Stimulated activated CD8-positive, alpha-beta memory T cell treated with anti-CD3 and anti-CD28 coated beads, Interleukin-12 subunit alpha, Interleukin-12 subunit beta, amount 100 ng/mL, for 1 hour (primary cell): Measurements from ENCODE around the gene TRIP10.
"Not testable (repeated sequence)": the region's sequence is repeated elsewhere in the genome, so short reads cannot be mapped to it uniquely, and the experiment has no call there.

Experiments used
- DNase-seq: peaks from one replicate; pipeline ENCODE4 v3.0.0-alpha.2; 2020; ENCODE audit warnings: low read depth

TRIP10 gene

GRCh38 chr19:6768236-6768785 lies 28.8 kb downstream of the TRIP10 start:
- DNase-seq: no peak

DNA sequence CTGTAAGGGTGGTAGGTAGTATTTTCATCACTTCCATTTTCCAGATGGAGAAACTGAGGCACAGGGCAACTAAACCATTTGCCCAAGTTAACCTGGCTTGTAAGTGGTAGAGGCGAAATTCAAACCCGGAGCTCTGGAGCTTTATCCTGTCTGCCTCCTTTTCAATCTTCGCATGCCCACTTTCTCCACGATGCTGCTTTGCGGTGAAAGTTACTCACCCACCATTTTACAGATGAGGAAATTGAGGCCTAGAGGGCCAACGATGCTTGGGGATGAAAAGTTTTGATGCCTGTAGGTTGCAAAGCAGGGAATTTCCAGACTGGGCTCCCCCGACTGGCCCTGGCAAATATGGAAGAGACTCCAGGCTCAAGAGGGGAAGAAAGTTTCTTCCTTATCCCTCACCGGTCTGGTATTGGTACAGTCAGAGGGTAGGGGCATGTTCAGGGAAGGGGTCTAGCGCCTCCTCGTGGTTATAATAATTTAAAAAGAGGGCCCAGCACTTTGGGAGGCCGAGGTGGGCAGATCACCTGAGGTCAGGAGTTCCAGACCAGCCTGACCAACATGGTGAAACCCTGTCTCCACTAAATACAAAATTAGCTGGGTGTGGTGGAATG lies 29.6 kb downstream of the TRIP10 start:
- no peak for DNase-seq

DNA sequence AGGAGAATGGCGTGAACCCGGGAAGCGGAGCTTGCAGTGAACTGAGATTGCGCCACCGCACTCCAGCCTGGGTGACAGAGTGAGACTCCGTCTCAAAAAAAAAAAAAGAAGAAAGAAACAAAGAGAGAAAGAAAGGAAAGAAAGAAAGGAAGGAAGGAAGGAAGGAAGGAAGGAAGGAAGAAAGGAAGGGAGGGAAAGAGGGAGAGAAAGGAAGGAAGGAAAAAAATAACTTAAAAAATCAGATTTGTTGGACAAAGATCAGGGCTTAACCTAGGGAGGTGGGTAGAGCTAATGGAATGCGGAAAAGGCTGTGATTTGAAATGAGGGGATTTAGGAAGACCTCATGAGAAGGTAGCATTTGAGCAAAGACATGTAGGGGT lies 32.2 kb downstream of the TRIP10 start:
- DNase-seq: not testable (repeated sequence)

DNA sequence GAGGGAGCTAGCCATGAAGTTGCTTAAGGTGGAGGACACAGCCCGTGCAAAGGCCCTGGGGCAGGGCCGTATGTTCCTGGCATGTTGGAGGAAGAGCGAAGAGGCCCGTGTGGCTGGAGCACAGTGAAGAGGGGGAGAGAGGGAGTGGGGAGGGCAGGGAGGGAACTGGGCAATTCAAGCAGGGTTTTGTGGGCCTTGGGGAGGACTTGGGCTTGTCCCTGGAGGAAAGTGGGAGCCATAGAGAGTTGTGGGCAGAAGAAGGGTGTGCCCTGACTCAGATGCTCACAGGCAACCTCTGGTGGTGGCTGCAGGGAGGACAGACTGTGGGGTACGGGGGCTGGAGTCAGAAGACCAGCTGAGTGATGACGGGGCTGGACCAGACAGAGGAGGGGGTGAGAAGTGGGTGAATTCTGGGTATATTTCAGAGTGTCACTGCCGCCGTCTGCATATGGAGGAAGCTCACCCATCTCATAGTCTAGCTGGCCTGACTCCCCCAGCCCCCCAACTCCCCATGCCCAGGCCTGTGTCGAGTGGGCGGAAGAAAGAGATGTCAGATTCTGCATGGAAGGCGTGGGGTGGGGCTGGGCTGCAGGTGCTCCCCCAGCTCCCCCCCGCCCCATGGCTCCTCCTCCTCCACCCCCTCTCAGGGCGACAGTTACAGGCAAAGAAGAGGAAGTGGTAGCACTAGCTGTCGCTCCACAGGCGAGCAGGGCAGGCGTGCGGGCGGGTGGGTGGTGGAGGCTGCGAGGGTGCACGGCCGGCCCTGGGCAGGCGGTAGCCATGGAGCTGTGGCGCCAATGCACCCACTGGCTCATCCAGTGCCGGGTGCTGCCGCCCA lies 32.8 kb downstream of the TRIP10 start, which contains the start of gene VAV1:
Gene VAV1 (plus strand): TSS at position 681 of the 838 bp plus-strand sequence. CDS start 100 bp downstream, at position 781.
- peak; percentile 69 for DNase-seq

DNA sequence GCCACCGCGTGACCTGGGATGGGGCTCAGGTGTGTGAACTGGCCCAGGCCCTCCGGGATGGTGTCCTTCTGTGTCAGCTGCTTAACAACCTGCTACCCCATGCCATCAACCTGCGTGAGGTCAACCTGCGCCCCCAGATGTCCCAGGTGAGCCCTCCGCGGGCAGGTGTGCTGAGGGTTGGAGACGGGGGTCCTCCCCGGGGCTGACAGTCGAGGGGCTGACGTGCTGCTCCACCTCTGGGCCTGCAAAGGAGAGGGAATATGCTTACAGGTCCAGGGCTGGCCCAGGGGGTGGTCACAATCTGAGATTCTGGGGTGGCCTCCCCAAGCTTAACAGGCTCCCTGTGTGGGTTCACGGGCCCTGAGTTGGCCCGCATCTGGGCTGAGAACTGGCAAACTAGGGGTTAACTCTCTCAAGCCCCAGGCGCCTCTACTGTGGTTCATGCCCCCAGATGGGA lies 33.4 kb downstream of the TRIP10 start:
- no peak for DNase-seq

GRCh38 chr19:6773323-6773931 lies 33.9 kb downstream of the TRIP10 start:
- no peak for DNase-seq

GRCh38 chr19:6774821-6775707 lies 35.6 kb downstream of the TRIP10 start:
- no peak for DNase-seq

- not testable (repeated sequence) for DNase-seq
These were observed 36.6 kb downstream of the TRIP10 start for GRCh38 chr19:6776045-6776444.

GRCh38 chr19:6776999-6777398 lies 37.5 kb downstream of the TRIP10 start:
- DNase-seq: no peak

DNA sequence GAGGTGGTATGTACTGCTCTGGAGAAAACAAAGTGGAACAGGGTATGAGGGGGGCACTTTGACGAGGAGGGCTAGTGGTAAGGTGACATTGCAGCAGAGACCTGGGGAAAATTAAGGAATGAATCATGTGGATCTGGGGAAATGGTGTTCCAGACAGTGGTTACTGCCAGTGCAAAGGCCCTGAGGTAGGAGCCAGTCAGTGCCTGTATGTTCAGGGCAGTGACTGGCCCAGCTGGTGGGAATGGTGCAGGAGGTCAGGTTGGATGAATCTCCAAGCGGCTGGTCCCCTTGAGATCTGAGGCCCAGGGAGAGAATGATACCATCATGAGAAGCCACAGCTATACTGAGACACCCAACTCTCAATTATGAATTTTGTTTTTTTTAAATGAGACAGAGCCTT lies 38.0 kb downstream of the TRIP10 start:
- DNase-seq: no peak

DNA sequence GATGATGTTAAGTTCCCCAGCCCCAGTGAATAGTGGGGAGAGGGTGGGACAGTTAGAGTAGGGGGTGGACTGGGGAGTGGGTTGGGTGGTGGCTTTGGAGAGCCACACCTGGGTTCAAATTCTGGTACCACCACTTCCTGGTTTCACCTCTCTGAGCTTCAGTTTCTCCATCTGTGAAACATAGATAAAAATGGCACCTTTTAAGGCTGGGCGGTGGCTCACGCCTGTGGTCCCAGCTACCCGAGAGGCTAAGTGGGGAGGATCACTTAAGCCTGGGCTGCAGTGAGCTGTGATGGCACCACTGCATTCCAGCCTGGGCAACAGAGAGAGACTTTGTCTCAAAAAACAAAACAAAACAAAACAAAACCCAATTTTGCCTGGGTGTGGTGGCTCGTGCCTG lies 38.9 kb downstream of the TRIP10 start:
- DNase-seq: no peak

DNA sequence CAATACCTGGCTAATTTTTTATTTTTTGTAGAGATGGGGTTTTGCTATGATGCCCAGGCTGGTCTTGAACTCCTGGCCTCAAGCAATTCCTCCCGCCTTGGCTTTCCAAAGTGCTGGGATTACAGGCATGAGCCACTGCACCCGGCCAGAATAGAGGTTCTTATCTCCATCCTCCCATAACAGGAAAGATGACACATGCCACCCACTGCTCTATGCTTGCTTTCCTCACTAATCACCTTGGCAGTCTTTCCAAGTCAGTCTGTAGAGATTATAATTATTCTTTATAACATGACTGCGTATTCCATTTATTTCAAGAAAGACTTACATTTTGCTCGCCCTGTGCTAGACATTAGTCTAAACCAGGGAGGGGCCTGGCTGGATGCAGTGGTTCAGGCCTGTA lies 39.7 kb downstream of the TRIP10 start:
- DNase-seq: no peak

- DNase-seq: no peak
These were observed 47.9 kb downstream of the TRIP10 start for GRCh38 chr19:6787393-6787792.

DNA sequence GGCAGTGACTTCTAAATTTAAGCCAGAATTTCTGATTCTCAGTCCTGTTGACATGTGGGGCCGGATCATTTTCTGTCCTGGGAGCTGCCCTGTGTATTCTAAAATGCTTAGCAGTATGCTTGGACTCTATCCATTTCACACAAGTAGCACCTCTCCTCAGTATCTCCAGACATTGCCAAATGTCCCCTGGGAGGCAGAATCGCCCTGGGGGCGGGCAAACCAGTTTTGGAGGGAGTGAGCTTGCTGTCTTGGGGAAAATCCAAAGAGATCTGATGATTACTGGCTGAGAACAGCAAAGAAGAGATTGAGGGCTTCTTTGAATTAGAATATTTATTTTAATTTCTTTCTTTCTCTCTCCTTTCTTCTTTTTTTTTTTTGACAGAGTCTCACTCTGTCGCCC lies 49.4 kb downstream of the TRIP10 start:
- no peak for DNase-seq

- no peak for DNase-seq
These were observed 51.0 kb downstream of the TRIP10 start for GRCh38 chr19:6790194-6791128.

- no peak for DNase-seq
These were observed 51.8 kb downstream of the TRIP10 start for GRCh38 chr19:6791237-6791636.

DNA sequence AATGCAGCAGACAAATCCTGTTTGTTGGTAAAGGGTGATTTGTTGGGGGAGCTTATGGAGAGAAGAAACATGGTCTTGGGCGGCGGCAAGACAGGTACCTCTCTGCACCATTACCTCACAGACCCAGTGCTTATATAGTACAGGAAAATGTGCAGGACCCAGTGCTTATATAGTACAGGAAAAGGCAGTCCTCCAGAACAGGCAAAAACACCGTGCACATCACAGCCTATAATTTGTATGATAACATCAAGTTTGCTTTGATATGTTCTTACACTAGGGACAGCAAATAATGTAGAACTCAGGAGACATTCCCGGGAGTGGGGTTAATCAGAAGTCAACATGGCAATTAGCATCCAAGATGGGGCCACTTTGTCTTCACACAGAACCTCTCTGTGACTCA lies 53.9 kb downstream of the TRIP10 start:
- DNase-seq: no peak

- DNase-seq: no peak
These were observed 54.5 kb downstream of the TRIP10 start for GRCh38 chr19:6793973-6794372.

GRCh38 chr19:6794686-6795431 lies 55.4 kb downstream of the TRIP10 start:
- DNase-seq: no peak

DNA sequence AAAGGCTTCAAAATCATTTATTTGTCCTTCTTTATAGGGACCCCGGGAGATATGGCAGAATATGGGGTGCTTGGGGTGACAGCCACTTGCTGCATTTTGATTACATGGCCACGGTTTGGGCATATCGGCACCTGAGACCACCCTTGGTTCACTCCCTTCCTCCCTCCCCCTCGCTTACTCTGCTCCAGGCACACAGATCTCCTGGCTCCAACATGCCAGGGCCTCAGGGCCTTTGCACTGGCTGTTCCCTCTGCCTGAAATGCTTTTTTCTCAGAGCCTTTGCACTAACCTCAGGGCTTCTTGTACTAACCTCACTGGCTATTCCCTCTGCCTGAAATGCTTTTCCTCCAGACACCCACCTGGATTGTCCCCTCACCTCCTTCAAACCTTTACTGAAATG lies 56.8 kb downstream of the TRIP10 start:
- DNase-seq: no peak
